ENCODE measurements around the gene UQCC5.

Gene UQCC5

GRCh38 chr3:52504977-52505376 is 31.4 kb upstream of the UQCC5 start:
- no peak for DNase-seq

GRCh38 chr3:52506266-52506966 is 30.0 kb upstream of the UQCC5 start:
- DNase-seq: no peak

- no peak for DNase-seq
Measured at GRCh38 chr3:52507359-52507758, 29.0 kb upstream of the UQCC5 start.

GRCh38 chr3:52509753-52510328 is 26.6 kb upstream of the UQCC5 start:
- no peak for DNase-seq

- no peak for DNase-seq
Measured at GRCh38 chr3:52511509-52511908, 24.9 kb upstream of the UQCC5 start.

- no peak for DNase-seq
Measured at GRCh38 chr3:52512105-52512504, 24.3 kb upstream of the UQCC5 start.

- no peak for DNase-seq
Measured at GRCh38 chr3:52512727-52513126, 23.7 kb upstream of the UQCC5 start.

GRCh38 chr3:52513281-52513680 is 23.1 kb upstream of the UQCC5 start:
- no peak for DNase-seq

- no peak for DNase-seq
Measured at GRCh38 chr3:52514576-52514975, 21.8 kb upstream of the UQCC5 start.

GRCh38 chr3:52515192-52515591 is 21.2 kb upstream of the UQCC5 start:
- no peak for DNase-seq

- DNase-seq: no peak
Measured at GRCh38 chr3:52516509-52517195, 19.8 kb upstream of the UQCC5 start.

- no peak for DNase-seq
Measured at GRCh38 chr3:52517796-52518722, 18.3 kb upstream of the UQCC5 start.

- peak in 1 of 2 experiments; percentile 22 for DNase-seq
Measured at GRCh38 chr3:52518723-52519444, 17.5 kb upstream of the UQCC5 start.

- no peak for DNase-seq
Measured at GRCh38 chr3:52519445-52520140, 16.8 kb upstream of the UQCC5 start.

GRCh38 chr3:52520141-52520667 is 16.2 kb upstream of the UQCC5 start:
- no peak for DNase-seq

GRCh38 chr3:52520716-52521487 is 15.5 kb upstream of the UQCC5 start:
- DNase-seq: no peak

GRCh38 chr3:52521488-52521824 is 14.9 kb upstream of the UQCC5 start:
- no peak for DNase-seq

- DNase-seq: no peak
Measured at GRCh38 chr3:52521881-52522650, 14.3 kb upstream of the UQCC5 start.

GRCh38 chr3:52522651-52523251 is 13.7 kb upstream of the UQCC5 start:
- DNase-seq: no peak
